ENCODE measurements around the gene GPC6. TPM values are rescaled to one million over a fixed set of nuclear protein-coding genes. Genes with fewer than 3 reads are reported as not detected.

The GPC6 gene
- total RNA-seq, 4 donors from 2014 or later, result 6.7 to 67.2 (median 11.1) TPM

- no peaks in the 10 kb centered on the region for H3K4me1 ChIP-seq
- TF ChIP-seq POLR2A (IDR thresholded peaks at IDR 0.05), result no peak
- TF ChIP-seq CTCF (IDR thresholded peaks at IDR 0.05), result no peak
- intact Hi-C loops (cut with DNase I; ENCODE audit: low total_unique reads), result no loop called here
Observed at GRCh38 chr13:94256721-94257120, 1030.1 kb downstream of the GPC6 start.

DNA sequence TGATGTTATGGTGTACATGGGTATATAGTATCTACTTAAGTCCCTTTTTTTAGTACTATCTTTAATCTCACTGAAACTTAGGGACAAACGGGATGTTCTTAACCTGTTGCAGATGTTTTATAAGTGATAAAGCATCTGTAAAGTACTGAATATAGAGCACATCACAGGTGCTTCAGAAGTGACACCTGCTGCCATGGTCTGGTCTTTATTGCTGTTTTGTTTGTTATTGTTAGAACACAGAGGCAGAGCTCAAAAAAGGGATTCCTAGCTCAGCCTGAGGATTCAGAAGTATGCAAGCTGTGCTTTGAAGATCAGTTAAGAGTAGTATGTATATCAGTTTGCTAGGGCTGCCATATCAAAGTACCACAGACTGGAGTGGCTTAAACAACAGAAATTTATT lies 1033.4 kb downstream of the GPC6 start:
- Histone ChIP-seq H3K27ac (no peak overlapping the region), H3K4me1 (no peaks in the 10 kb centered on the region), H3K4me3 (no peak overlapping the region), H3K9me3 (no peaks in the 10 kb centered on the region), H3K36me3 (no peaks in the 10 kb centered on the region), H3K27me3 (no peaks in the 10 kb centered on the region)
- DNase-seq, result no peak
- intact Hi-C loops (cut with DNase I; ENCODE audit: low total_unique reads), result no loop called here
- TF ChIP-seq POLR2A (IDR thresholded peaks at IDR 0.05), result no peak
- TF ChIP-seq CTCF (IDR thresholded peaks at IDR 0.05), result no peak

More at GRCh38 chr13:94256721-94257120, 1030.1 kb downstream of the GPC6 start:
- Histone ChIP-seq H3K4me3 (no peak overlapping the region), H3K36me3 (no peaks in the 10 kb centered on the region), H3K27me3 (no peaks in the 10 kb centered on the region), H3K27ac (no peak overlapping the region), H3K9me3 (no peaks in the 10 kb centered on the region)
- no peak for DNase-seq

DNA sequence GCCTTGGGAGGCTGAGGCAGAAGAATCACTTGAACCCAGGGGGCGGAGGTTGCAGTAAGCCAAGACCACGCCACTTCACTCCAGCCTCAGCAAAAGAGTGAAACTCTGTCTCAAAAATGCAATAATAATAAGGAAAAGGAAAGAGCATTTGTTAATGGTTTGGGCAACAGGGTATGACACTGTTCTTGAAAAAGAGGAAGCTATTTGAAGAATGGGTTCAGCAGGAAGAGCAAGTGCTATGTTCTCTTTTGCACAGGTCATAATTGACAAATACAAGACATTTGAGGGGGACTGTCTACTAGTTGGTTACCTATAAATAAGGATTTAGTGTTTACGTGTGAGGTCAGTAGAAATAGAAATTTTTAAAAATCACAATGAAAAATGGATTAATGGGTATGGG lies 1034.6 kb downstream of the GPC6 start:
- no peak overlapping the region for H3K4me3 ChIP-seq
- no peaks in the 10 kb centered on the region for H3K27me3 ChIP-seq
- intact Hi-C loops (cut with DNase I; ENCODE audit: low total_unique reads), result no loop called here
- H3K9me3 ChIP-seq, result no peaks in the 10 kb centered on the region
- H3K36me3 ChIP-seq, result no peaks in the 10 kb centered on the region
- TF ChIP-seq CTCF (IDR thresholded peaks at IDR 0.05) (no peak), POLR2A (IDR thresholded peaks at IDR 0.05) (no peak)
- no peak for DNase-seq
- no peak overlapping the region for H3K27ac ChIP-seq
- no peaks in the 10 kb centered on the region for H3K4me1 ChIP-seq

DNA sequence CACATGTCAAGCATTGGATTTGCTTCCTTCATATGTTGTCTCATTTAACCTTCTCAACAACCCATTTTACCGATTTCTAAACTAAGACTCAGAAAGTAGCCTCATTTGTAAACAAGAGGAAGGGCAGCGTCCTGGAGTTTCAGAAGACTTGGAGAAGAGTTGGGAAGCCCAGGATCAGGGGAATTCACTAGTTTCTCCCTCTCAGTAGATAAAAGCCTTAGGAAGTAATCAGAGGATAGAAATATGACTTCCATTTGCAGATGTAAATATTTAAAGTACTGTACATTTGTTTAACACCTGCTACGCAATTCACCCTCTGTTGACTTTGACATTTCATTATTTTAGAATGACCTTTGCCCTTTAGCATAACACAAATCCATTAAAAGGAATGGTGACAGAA lies 1036.4 kb downstream of the GPC6 start:
- TF ChIP-seq CTCF (IDR thresholded peaks at IDR 0.05), result no peak
- TF ChIP-seq POLR2A (IDR thresholded peaks at IDR 0.05), result no peak
- Histone ChIP-seq H3K27me3 (no peaks in the 10 kb centered on the region), H3K4me1 (no peaks in the 10 kb centered on the region), H3K9me3 (no peaks in the 10 kb centered on the region), H3K4me3 (no peak overlapping the region), H3K36me3 (no peaks in the 10 kb centered on the region), H3K27ac (no peak overlapping the region)
- intact Hi-C loops (cut with DNase I; ENCODE audit: low total_unique reads), result no loop called here
- DNase-seq, result no peak

DNA sequence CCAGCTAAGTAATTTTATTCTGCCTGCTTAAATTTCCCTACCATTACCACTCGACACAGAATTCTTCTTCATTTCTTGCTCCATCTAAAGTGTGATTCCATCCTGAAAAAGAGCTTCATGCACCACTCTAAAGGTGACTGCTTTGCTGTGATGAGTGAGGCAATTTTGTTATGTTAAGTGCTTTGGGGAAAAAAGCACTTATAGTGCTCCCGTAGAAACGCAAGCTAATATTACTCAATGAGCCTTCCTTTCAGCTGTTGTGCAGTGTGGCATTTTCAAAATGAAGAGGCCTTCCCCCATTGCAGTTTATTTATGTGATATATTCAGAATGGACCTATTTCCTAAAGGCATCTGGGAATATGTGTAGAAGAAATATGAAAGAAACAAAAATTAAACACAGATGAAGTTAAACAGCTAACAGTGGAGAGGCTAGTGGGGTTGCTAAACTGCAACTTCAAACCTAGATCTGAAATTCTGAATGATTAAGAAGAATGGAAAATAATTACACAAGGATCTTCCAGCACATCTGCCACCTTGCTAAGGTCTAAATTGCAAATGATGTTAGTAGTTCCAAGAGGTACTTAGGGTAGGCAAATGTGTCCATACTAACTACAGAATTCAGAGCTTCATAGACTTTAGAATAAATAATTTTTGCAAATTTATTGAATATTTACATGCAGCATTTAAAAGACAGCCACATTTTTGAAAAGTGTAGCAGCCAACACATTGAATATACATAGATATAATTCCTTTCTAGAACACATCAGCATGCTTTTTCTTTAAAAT lies 1041.2 kb downstream of the GPC6 start:
- intact Hi-C loops (cut with DNase I; ENCODE audit: low total_unique reads), result no loop called here
- no peak overlapping the region for H3K27ac ChIP-seq
- no peak for DNase-seq
- no peaks in the 10 kb centered on the region for H3K4me1 ChIP-seq
- H3K4me3 ChIP-seq, result no peak overlapping the region
- no peak for TF ChIP-seq CTCF (IDR thresholded peaks at IDR 0.05)
- no peak for TF ChIP-seq POLR2A (IDR thresholded peaks at IDR 0.05)
- no peaks in the 10 kb centered on the region for H3K9me3 ChIP-seq
- H3K27me3 ChIP-seq, result no peaks in the 10 kb centered on the region
- H3K36me3 ChIP-seq, result no peaks in the 10 kb centered on the region

Data from uterus (tissue), 4 donors.